A673 (cell line): Measurements from ENCODE around the gene IFI35.

Experiments
- EZH2 ChIP-seq: fragments of 200-600 bp; sonication (generic); IDR thresholded peaks from 2 replicates; pipeline ENCODE4 v1.6.1; 2017; ENCODE audit warnings: borderline replicate concordance, low read depth, mild to moderate bottlenecking, mixed read lengths, antibody characterized with exemption, low read length; ENCODE audit not compliant: poor library complexity, severe bottlenecking
- TF ChIP-seq, protein P1 (sequence below): fragments of 300-800, 200-600 bp; sonication (generic); conservative IDR thresholded peaks from 2 replicates; pipeline ENCODE4 v1.5.1; 2017; ENCODE audit warnings: low read depth, mild to moderate bottlenecking, antibody characterized with exemption, low read length, moderate library complexity, mixed read lengths

DNA sequence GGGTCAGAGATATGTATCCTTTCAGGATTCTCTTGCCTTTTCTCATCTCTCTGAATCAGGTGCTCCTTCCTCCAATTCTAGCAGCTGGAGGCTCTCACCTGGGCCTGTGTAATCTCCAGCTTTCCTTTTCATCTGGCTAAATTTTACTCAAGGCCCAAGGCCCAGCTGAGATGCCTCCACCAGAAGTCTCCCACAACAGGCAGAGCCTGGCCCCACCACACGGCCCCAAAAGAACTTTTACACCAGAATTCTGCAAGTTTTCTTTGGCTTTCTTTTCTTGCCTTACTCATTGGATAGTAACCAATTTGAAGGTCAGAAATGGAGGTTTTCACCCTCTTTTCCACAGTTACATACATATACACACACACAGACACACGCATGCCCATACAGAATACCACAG is 33.1 kb downstream of the IFI35 start:
- TF ChIP-seq, protein P1, sequence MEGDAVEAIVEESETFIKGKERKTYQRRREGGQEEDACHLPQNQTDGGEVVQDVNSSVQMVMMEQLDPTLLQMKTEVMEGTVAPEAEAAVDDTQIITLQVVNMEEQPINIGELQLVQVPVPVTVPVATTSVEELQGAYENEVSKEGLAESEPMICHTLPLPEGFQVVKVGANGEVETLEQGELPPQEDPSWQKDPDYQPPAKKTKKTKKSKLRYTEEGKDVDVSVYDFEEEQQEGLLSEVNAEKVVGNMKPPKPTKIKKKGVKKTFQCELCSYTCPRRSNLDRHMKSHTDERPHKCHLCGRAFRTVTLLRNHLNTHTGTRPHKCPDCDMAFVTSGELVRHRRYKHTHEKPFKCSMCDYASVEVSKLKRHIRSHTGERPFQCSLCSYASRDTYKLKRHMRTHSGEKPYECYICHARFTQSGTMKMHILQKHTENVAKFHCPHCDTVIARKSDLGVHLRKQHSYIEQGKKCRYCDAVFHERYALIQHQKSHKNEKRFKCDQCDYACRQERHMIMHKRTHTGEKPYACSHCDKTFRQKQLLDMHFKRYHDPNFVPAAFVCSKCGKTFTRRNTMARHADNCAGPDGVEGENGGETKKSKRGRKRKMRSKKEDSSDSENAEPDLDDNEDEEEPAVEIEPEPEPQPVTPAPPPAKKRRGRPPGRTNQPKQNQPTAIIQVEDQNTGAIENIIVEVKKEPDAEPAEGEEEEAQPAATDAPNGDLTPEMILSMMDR, result no peak
- no peak for TF ChIP-seq EZH2
